ENCODE measurements around the gene UNC5A.

- TF ChIP-seq FOXM1 (IDR thresholded peaks at IDR 0.05; ENCODE audit: low read depth) (no peak), EP300 (IDR thresholded peaks at IDR 0.05; ENCODE audit: borderline replicate concordance in 1 of 2, low read depth in 1 of 2, low read length in 1 of 2) (no peak), TCF12 (IDR thresholded peaks at IDR 0.05) (no peak), CTCF (IDR thresholded peaks at IDR 0.05) (no peak)
These were observed 17.0 kb upstream of the UNC5A start for GRCh38 chr5:176793343-176793699.
